ENCODE results near the gene SLC12A8.

Gene SLC12A8

DNA sequence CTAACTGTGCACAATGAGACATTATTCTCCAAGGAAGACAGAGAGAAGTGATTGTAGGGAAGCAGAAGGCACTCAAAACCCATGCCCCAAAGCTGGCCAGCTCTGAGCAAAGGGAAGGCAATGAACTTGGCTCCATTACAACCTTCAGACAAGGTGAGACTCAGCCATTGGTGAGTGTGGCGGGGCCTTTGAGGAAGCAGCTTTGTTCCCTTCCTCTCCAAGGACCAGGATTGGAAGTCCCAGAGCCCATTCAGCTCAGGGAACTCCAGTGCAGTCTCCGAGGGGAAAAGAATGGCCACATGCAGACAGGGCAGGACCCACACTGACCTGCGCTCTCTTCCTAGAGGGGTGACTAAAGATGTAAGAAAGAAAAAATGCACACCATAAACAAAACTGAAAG, 179.9 kb downstream of the SLC12A8 start:
- Histone ChIP-seq H3K9me3 (ENCODE audit: control extremely low read depth in 1 of 5, control insufficient read depth in 4 of 5, insufficient read depth in 2 of 5, low read depth in 1 of 5, low read length in 4 of 5) (peaks cover 0 to 12% (median 10%) of the 10 kb centered on the region in 5 experiments), H3K36me3 (ENCODE audit: control insufficient read depth in 4 of 4, insufficient read depth in 4 of 4, low read length in 3 of 4) (peaks cover 0 to 14% (median 0%) of the 10 kb centered on the region in 4 experiments), H3K27me3 (replicated peaks in 2 of 5; ENCODE audit: control insufficient read depth in 4 of 5, insufficient read depth in 5 of 5, low read length in 4 of 5) (no peaks in the 10 kb centered on the region), H3K27ac (ENCODE audit: insufficient read depth in 1 of 2, low read depth in 1 of 2, low read length in 2 of 2, poor library complexity in 1 of 2, severe bottlenecking in 2 of 2) (no peak overlapping the region), H3K4me3 (ENCODE audit: control insufficient read depth in 1 of 7, extremely low read depth in 1 of 7, insufficient read depth in 4 of 7, low read depth in 2 of 7, low read length in 6 of 7) (no peak overlapping the region), H3K4me1 (ENCODE audit: control extremely low read depth in 1 of 4, control insufficient read depth in 4 of 4, insufficient read depth in 4 of 4, low read length in 3 of 4) (peaks cover 0 to 8% (median 4%) of the 10 kb centered on the region in 4 experiments)
- ChIA-PET CTCF (no interaction called here), POLR2A (interaction anchor here (1.2 kb wide), 1 partner anchor 10 kb away, joined by 3 read pairs; no protein-coding TSS in a partner anchor)
- DNase-seq = no peak
- WGBS (ENCODE audit: insufficient coverage) = 100% methylated on average over 1 of the region's 3 CpGs
